ENCODE measurements around the gene IGFL1. TPM values are rescaled to one million over a fixed set of nuclear protein-coding genes. Genes with fewer than 3 reads are reported as not detected.
"Not testable (repeated sequence)": the region's sequence is repeated elsewhere in the genome, so short reads cannot be mapped to it uniquely, and the experiment has no call there.

Gene IGFL1
- total and polyA plus RNA-seq, 2 experiments from 2014 or later, result not detected

DNA sequence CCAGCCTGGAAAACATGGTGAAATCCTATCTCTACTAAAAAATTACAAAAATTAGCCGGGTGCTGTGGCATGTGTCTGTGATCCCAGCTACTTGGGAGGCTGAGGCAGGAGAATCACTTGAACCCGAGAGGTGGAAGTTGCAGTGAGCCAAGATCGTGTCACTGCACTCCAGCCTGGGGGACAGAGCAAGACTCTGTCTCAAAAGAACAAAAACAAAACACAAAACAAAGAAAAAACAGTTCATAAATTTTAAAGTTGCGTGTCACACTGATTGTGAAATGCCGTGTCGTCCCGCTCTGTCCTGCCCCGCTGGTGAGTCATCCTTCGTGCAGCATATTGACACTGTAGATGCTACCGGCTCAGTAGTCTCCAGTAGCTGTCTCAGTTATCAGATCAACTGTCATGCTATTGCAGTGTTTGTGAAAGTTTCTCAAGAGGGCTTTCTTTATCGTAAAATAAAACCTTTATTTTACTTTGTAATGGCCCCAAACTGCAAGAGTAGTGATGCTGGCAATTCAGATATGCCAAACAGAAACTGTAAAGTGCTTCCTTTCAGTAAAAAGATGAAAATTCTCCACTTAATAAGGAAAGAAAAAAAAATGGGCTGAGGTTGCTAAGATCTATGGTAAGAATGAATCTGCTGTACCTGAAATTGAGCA, 36.4 kb upstream of the IGFL1 start:
- H3K27ac ChIP-seq, result no peak overlapping the region
- no peak overlapping the region for H3K4me3 ChIP-seq
- no peak for TF ChIP-seq CTCF (IDR thresholded peaks at IDR 0.05; ENCODE audit: low read depth, low read length)
- peaks cover 18% of the 10 kb centered on the region for H3K4me1 ChIP-seq (ENCODE audit: low read depth)
- DNase-seq (ENCODE audit: low read depth in 1 of 2, low spot score in 1 of 2), result peak in 1 of 2 donors; percentile 58
- no peaks in the 10 kb centered on the region for H3K36me3 ChIP-seq
- no peaks in the 10 kb centered on the region for H3K27me3 ChIP-seq
- H3K9me3 ChIP-seq (ENCODE audit: low read depth), result no peaks in the 10 kb centered on the region

- peak in 1 of 2 donors; percentile 8 for DNase-seq (ENCODE audit: low read depth in 1 of 2, low spot score in 1 of 2)
- H3K4me1 ChIP-seq (ENCODE audit: low read depth), result peaks cover 18% of the 10 kb centered on the region
- no peaks in the 10 kb centered on the region for H3K9me3 ChIP-seq (ENCODE audit: low read depth)
- H3K27me3 ChIP-seq, result no peaks in the 10 kb centered on the region
- H3K27ac ChIP-seq, result no peak overlapping the region
- no peak for TF ChIP-seq CTCF (IDR thresholded peaks at IDR 0.05; ENCODE audit: low read depth, low read length)
- no peak overlapping the region for H3K4me3 ChIP-seq
- no peaks in the 10 kb centered on the region for H3K36me3 ChIP-seq
Measured at GRCh38 chr19:46193678-46194077, 35.9 kb upstream of the IGFL1 start.

- no peak overlapping the region for H3K4me3 ChIP-seq
- no peak overlapping the region for H3K27ac ChIP-seq
- no peaks in the 10 kb centered on the region for H3K27me3 ChIP-seq
- H3K4me1 ChIP-seq (ENCODE audit: low read depth), result peaks cover 18% of the 10 kb centered on the region
- no peak for DNase-seq (ENCODE audit: low read depth in 1 of 2, low spot score in 1 of 2)
- no peak for TF ChIP-seq CTCF (IDR thresholded peaks at IDR 0.05; ENCODE audit: low read depth, low read length)
- H3K36me3 ChIP-seq, result no peaks in the 10 kb centered on the region
- no peaks in the 10 kb centered on the region for H3K9me3 ChIP-seq (ENCODE audit: low read depth)
Measured at GRCh38 chr19:46195104-46195503, 34.4 kb upstream of the IGFL1 start.

- H3K36me3 ChIP-seq; DNase-seq (ENCODE audit: low read depth in 1 of 2, low spot score in 1 of 2); H3K27ac ChIP-seq; H3K9me3 ChIP-seq (ENCODE audit: low read depth); H3K27me3 ChIP-seq; H3K4me3 ChIP-seq: not testable (repeated sequence)
- H3K4me1 ChIP-seq (ENCODE audit: low read depth), result peaks cover 18% of the 10 kb centered on the region
Measured at GRCh38 chr19:46195919-46196318, 33.6 kb upstream of the IGFL1 start.

DNA sequence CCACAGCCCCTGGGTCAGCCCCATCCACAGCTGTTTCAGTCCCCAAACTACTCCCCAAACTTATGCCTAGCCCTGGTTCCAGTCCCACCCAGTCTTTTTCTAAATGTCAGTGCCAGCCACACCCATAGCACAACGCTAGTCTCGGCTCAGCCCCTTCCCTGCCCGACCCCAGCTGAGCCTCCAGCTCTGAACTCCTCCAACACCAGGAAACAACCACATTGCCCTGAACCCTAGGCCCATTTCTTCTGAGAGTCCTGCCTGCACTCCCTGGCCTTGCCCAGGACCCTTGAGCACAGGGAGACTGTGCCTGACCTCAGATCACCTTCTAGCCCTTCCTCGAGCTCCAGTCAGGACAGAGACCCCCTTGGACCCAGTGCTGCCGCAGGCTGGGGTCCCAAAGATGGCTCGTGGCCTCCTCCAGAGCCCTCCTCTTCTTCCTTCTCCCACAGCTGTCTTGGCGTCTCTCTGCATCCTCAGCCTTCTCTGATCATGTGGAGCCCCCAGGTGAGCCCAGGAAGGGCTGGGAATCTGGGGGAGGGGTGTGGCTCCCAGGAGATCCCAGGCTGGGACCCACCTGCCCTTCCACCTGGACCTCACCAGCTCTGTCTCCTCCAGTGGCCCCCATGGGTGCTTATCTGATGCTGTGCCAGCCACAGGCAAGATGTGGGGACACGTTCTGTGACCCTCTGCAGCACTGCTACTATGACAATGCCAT, 33.0 kb upstream of the IGFL1 start:
- Histone ChIP-seq H3K4me1 (ENCODE audit: low read depth) (peaks cover 18% of the 10 kb centered on the region), H3K36me3 (no peaks in the 10 kb centered on the region), H3K27ac (no peak overlapping the region), H3K27me3 (no peaks in the 10 kb centered on the region), H3K9me3 (ENCODE audit: low read depth) (no peaks in the 10 kb centered on the region), H3K4me3 (no peak overlapping the region)
- no peak for DNase-seq (ENCODE audit: low read depth in 1 of 2, low spot score in 1 of 2)
- TF ChIP-seq CTCF (IDR thresholded peaks at IDR 0.05; ENCODE audit: low read depth, low read length), result no peak

All from cardiac muscle cell (in vitro differentiated cells and primary cell).